NCI-H128 (cell line): Measurements from ENCODE around the gene IL17REL.
A peak's percentile ranks its signal among the peaks of the same experiment; 100 is the strongest.

ENCODE experiments used
- DNase-seq: peaks from one replicate; lab custom pipeline; 2025; ENCODE audit not compliant: unreplicated experiment; lab: John Stamatoyannopoulos, UW

Gene IL17REL

DNA sequence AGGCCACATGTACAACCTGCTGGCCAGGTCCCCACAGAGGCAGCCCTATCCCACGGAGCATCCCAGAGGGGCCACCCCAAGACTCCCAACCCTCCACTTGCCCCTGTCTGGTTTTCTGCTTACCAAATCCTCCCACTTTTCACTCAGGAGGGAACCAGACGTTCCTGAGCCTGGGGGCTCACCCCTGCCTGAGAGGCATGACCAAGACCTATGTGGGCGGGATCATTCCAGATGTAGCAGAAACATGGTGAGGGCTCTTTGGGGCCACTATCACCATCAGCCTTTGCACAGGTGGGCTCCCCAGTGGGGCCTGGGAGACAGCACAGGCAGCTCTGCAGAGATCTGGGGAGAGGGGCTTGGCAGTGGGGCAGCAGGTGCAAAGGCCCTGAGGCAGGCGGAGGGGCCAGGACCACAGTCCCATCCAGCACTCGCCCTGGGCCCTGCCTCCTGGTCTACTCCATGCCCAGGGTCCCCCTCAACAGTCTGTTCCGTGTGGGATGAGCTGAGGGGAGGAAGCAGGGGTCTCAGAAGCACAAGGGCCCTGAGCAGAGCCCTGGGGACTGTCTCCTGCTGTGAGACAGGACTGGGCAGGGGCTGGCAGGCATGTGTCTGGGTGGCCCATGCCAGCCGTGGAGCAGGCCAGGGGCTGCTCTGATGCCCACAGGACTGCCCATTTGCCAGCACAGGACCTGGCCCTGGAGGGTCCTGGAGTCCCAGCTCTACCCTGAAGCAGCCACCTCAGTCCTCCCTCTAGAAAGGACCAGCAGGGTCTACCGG is 42.6 kb downstream of the IL17REL start:
- DNase-seq = no peak

GRCh38 chr22:49968831-49969661 is 43.5 kb downstream of the IL17REL start:
- no peak for DNase-seq

- DNase-seq = no peak
Measured at GRCh38 chr22:49968313-49968830, 44.2 kb downstream of the IL17REL start.

DNA sequence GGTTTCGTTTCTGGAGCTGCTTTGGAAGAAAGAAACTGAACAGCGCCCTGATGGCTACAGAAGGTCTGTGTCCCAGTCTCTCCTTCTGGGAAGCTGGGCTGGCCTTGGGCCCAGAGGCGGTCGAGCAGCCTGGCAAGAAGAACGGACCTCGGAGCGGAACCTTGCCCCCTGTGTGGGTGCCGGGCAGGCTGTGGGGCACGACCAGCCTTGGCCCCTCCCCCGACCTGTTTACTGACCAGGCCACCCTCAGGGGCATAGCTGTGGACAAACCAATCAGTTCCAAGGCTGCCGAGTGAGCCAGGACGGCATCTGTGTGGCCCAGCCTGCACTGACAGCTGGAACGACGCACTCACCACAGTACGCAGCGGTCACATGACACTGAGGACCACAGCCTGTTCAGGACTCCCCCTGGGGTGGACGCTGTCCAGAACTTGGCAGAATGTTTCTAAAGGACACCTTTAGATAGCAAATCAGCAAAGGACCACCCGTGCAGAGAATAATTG is 44.8 kb downstream of the IL17REL start:
- DNase-seq = no peak

DNA sequence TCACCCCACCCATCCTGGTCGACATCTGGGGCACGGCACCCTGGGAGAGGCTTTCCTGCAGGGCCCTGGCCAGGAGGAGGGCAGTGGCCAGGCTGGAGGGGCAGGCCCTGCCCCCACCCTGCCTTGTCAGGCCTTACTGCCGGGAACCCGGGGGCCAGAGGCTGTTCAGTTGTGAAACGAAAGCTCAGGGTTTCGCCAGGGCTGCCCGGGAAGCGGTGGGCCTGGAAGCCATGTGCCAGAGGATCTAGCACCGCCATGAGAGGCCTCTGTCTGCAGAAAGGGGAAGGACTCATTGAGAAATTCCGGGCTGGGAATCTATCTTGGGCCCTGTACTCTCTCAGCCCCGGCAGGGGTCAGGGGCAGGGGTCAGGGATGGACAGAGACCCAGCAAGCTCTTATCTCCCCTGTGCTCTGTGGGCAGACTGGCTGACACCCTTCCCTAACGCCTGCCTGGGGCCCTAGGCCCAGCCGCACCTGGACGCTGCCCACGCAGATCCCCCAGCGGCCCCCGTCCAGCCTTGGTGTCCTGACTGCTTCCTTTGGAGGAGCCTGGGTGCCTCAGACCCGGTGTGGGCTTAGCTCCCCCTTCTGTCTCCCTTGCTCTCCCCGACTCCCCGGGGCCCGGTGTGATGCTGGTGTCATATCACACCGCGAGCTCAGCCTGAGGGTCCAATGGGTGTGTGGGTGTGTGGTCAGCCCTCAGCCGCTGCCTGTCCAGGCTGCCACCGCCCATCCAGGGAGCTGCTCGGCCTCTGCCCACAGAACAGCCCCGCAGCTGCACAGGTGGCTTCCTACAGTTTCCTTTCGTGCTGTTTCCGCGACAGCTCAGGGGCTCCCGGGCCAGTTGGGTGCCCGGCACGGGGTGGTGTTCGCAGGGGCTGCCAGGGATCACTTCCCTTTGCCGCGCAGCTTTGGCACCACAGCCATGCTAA is 45.5 kb downstream of the IL17REL start:
- DNase-seq = no peak

DNA sequence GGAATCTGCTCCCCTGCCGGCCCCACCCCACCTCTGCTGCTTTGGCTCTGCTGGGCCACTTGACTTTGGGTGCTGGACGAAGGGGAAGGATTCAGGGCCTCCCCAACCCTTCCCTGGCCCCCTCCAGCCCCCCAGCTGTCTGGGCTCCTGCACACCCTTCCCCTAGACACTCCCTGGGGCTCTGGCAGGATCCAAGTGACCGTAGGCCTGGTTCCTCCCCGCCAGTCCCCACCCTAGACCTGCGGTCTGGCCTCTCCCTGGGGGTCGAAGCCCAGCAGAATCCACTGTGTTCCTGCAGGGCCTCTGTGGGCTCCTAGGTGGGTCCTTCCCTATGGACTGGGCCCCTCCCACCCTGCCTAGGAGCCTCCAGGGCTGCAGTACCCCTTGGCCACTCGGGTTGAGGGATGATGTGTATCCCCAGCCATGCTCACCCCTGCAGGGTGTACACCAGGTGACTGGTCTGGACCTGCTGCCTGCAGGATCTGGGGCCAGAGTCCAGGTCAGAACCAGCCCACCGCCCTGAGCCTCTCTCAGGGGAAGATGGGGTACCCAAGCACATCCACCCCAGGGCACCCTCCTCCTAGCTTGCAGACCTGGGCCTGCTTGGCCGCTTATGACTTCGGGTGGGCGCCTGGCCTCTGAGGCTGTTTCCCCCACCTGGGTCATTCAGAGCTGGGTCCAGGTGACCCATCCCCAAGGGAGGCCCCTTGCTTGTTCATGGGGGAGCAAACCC is 46.4 kb downstream of the IL17REL start:
- DNase-seq = no peak

DNA sequence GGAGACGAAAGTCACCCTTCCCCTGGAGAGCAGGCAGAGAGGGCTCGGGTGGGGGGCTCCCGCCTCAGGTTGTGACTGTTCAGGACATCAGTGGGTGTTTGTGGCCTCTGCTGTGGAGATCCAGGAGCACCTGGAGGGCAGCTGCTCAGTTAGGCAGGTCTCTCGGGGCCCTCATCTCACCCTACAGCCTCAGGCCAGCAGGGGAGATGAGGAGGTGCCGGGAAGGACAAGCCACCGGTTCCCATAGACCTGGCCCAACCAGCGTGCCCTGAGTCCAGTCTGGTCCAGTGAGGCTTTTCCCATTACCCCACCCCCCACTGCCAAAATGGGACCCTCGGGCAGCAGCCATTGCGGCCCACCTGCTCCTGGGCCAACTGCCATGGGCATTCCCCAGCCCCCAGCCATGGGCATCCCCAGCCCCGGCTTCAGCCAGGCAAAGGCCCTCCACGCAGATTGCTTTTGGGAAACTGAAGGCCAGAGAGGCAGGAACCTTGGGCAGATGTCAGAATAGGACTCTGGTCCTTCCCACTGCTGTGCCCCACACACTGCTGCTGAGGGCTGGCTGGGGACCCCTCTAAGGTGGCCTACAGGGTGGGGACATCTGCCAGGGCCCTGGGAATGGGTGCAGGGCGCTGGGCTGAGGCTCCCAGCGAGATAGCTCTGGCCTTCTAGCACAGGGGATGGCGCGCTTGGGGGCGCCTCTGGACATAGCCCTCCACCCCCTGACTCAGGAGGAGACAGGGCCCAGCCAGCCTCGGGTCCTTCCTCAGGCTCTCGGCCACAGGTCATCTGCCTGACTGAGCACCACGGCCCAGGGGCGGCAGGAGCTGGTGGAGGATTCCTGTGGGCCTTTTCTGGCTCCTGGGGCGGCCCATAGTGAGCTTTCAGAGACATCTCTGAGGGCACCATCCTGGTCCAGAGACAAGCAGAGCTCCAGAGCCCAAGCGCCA is 47.2 kb downstream of the IL17REL start:
- no peak for DNase-seq

GRCh38 chr22:49964136-49965090 is 48.2 kb downstream of the IL17REL start:
- no peak for DNase-seq

DNA sequence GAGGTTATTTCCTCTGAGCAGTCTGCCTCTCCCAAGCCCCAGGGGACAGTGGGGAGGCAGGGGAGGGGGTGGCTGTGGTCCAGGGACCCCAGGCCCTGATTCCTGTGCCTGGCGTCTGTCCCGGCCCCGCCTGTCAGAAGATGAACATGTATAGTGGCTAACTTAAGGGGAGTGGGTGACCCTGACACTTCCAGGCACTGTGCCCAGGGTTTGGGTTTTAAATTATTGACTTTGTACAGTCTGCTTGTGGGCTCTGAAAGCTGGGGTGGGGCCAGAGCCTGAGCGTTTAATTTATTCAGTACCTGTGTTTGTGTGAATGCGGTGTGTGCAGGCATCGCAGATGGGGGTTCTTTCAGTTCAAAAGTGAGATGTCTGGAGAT is 48.9 kb downstream of the IL17REL start:
- no peak for DNase-seq

- DNase-seq = no peak
Measured at GRCh38 chr22:49962751-49963646, 49.6 kb downstream of the IL17REL start.

DNA sequence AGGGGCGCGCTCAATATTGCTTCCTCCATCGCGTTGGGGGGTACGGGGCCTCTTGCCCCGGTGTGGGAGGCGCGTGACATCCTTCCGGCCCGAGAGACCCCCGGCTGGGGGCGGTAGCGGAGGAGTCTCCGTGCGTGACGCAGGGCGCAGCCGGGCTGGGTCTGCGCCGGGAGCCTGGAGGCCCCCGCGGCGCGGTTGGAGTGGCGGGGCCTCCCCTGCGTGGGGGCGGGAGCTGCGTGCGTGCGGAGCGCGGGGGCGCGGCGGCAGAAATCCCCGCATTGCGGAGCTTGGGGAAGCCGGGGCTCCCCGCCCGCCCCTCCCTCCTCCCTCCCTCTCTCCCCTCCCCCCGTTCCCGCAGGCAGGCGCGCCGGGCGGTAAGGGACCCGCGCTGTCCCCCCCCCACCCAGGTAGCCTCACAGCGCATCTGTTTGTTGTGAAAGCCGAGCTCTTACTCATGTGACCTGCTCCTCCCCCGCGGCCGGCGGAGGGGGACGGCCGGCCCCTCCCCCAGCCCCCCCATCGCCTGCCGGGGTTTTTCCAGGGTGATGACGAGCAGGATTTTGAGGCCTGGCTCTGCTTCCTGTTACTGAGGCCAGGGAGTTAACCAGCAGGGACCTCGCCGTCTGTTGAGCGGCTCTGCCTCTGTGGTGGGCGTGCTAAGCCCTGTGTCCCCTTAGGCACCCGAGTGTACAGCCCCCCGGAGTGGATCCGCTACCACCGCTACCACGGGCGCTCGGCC is 50.4 kb downstream of the IL17REL start:
- DNase-seq = peak; percentile 42

- no peak for DNase-seq
Measured at GRCh38 chr22:49961601-49962011, 51.0 kb downstream of the IL17REL start.

DNA sequence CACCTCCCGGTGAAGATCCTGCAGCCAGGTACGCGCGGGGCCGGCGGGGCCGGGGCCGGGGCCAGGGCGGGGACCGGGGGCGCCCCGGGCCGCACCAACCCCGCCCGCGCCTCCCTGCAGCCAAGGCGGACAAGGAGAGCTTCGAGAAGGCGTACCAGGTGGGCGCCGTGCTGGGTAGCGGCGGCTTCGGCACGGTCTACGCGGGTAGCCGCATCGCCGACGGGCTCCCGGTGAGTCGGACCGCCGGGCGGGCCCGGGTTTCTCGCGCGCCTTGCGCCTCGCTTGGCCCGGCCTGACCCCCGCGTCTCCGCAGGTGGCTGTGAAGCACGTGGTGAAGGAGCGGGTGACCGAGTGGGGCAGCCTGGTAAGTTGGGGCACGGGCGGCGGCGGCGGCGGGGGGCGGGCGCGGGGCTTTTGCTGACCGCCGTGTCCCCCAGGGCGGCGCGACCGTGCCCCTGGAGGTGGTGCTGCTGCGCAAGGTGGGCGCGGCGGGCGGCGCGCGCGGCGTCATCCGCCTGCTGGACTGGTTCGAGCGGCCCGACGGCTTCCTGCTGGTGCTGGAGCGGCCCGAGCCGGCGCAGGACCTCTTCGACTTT is 51.5 kb downstream of the IL17REL start:
- no peak for DNase-seq

DNA sequence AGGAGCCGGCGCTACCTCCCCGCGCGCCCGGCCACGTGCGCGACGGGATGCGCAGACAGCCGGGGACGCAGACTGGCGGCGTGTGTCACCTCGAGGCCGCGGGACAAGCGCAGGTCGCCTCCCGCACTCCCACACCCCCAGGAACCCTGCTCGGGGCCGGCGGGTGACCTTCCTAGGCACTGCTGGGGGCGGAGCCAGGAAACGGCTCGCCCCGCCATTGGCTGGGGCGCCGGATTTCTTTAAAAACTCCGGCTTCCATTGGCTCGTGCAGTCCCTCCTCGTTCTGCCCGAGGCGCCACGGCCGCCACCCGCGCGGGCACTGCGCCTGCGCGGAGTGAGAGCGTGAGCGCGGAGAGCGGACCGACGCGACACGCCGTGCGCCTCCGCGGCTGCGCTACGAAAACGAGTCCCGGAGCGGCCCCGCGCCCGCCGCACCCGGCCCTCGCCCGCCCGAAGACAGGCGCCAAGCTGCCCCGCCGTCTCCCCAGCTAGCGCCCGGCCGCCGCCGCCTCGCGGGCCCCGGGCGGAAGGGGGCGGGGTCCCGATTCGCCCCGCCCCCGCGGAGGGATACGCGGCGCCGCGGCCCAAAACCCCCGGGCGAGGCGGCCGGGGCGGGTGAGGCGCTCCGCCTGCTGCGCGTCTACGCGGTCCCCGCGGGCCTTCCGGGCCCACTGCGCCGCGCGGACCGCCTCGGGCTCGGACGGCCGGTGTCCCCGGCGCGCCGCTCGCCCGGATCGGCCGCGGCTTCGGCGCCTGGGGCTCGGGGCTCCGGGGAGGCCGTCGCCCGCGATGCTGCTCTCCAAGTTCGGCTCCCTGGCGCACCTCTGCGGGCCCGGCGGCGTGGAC is 52.2 kb downstream of the IL17REL start, which contains the start of gene PIM3:
PIM3 (plus strand) TSS at position 614 of the 846 bp plus-strand sequence; CDS start at position 790, 176 bp downstream.
- DNase-seq = peak; percentile 73

DNA sequence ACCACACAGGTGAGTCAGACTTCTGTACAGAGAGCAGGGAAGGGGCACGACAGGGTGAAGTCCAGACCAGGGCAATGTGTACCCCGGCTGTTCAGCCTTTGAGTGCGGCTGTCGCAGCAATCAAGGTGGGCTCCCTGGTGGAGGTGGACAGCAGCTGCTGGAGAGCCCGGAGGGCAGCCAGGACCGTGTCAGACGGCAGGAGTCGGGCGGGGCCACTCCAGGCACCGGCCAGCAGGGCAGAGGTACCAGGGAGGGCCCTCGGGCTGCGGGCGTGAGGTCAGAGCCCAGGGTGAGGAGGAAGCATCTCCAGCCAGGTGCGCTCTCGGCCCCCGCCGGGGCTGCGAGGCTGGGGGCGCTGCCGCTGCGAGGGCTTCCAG is 52.8 kb downstream of the IL17REL start:
- no peak for DNase-seq
